WTC11 (cell line): ENCODE measurements around the gene MRC1. TPM values are rescaled to one million over a fixed set of nuclear protein-coding genes. Genes with fewer than 3 reads are reported as not detected.

Experiments used
- ATAC-seq: fragments of 200-7000 bp; cut with Tn5 transposase; 2 replicates; pipeline ENCODE4 v1.10.0; 2021; ENCODE audit warnings: mild to moderate bottlenecking, moderate library complexity
- CTCF ChIA-PET: fragments of 300-600 bp; sonication (Branson Sonifier 250); formaldehyde crosslinking; loops from one replicate; lab custom pipeline; 2021; ENCODE audit warnings: antibody characterized with exemption; lab: Charles Lee
- POLR2A ChIA-PET: fragments of 350-600 bp; sonication (Branson Sonifier 250); formaldehyde crosslinking; loops from one replicate; lab custom pipeline; 2021; ENCODE audit warnings: antibody characterized with exemption; lab: Charles Lee
- DNase-seq: peaks from one replicate; pipeline ENCODE4 v3.0.0; 2021; ENCODE audit warnings: low spot score
- H3K27ac Mint-ChIP-seq: 2 replicates; pipeline ENCODE4 v1.8.0; 2021; ENCODE audit warnings: mixed read lengths
- H3K27me3 Mint-ChIP-seq: 2 replicates; pipeline ENCODE4 v1.8.0; 2021; ENCODE audit warnings: low read depth, mild to moderate bottlenecking, moderate library complexity, mixed read lengths
- H3K36me3 Mint-ChIP-seq: 2 replicates; pipeline ENCODE4 v1.8.0; 2021; ENCODE audit warnings: mixed read lengths
- H3K4me1 Mint-ChIP-seq: 2 replicates; pipeline ENCODE4 v1.8.0; 2022; ENCODE audit warnings: mixed read lengths
- H3K4me3 Mint-ChIP-seq: 2 replicates; pipeline ENCODE4 v1.8.0; 2021; ENCODE audit warnings: mild to moderate bottlenecking, moderate library complexity, mixed read lengths
- H3K9me3 Mint-ChIP-seq: 2 replicates; pipeline ENCODE4 v1.8.0; 2021; ENCODE audit warnings: mixed read lengths
- CREM ChIP-seq: sonication (generic); formaldehyde crosslinking; IDR thresholded peaks from 2 replicates; pipeline ENCODE4 v1.8.1; 2022; ENCODE audit warnings: mild to moderate bottlenecking, missing genetic modification reagents, moderate library complexity
- ELF4 ChIP-seq: sonication (generic); formaldehyde crosslinking; IDR thresholded peaks from 2 replicates; pipeline ENCODE4 v1.8.1; 2022; ENCODE audit warnings: low read depth, mild to moderate bottlenecking, moderate library complexity, missing genetic modification reagents
- MLX ChIP-seq: sonication (generic); formaldehyde crosslinking; IDR thresholded peaks from 2 replicates; pipeline ENCODE4 v1.8.1; 2023; ENCODE audit warnings: mild to moderate bottlenecking, missing genetic modification reagents, moderate library complexity
- MYBL2 ChIP-seq: sonication (generic); formaldehyde crosslinking; IDR thresholded peaks from 2 replicates; pipeline ENCODE4 v1.8.1; 2023; ENCODE audit warnings: mild to moderate bottlenecking, moderate library complexity, missing genetic modification reagents
- NFYB ChIP-seq: sonication (generic); formaldehyde crosslinking; conservative IDR thresholded peaks from 2 replicates; pipeline ENCODE4 v1.8.0; 2022; ENCODE audit warnings: low read depth, missing genetic modification reagents
- NR2C2 ChIP-seq: sonication (generic); formaldehyde crosslinking; IDR thresholded peaks from 2 replicates; pipeline ENCODE4 v1.8.0; 2022; ENCODE audit warnings: mild to moderate bottlenecking, missing genetic modification reagents
- PREB ChIP-seq: sonication (generic); formaldehyde crosslinking; IDR thresholded peaks from 2 replicates; pipeline ENCODE4 v1.8.1; 2022; ENCODE audit warnings: mild to moderate bottlenecking, missing genetic modification reagents, moderate library complexity, borderline replicate concordance
- TCF7 ChIP-seq: sonication (generic); formaldehyde crosslinking; IDR thresholded peaks from 2 replicates; pipeline ENCODE4 v1.8.0; 2022; ENCODE audit warnings: mild to moderate bottlenecking, low read depth, missing genetic modification reagents, moderate library complexity
- TEAD4 ChIP-seq: sonication (generic); formaldehyde crosslinking; IDR thresholded peaks from 2 replicates; pipeline ENCODE4 v1.8.0; 2022; ENCODE audit warnings: mild to moderate bottlenecking, missing genetic modification reagents
- ZNF232 ChIP-seq: sonication (generic); formaldehyde crosslinking; IDR thresholded peaks from 2 replicates; pipeline ENCODE4 v1.8.0; 2022; ENCODE audit warnings: mild to moderate bottlenecking, missing genetic modification reagents
- ZNF416 ChIP-seq: fragments of 250-450 bp; sonication (Bioruptor Pico); IDR thresholded peaks from 2 replicates; pipeline ENCODE4 v1.9.0; 2021; ENCODE audit warnings: mild to moderate bottlenecking, inconsistent platforms
- ZNF425 ChIP-seq: fragments of 250-450 bp; sonication (Bioruptor Pico); conservative IDR thresholded peaks from 2 replicates; pipeline ENCODE4 v1.9.0; 2021; ENCODE audit warnings: mild to moderate bottlenecking
- ZNF671 ChIP-seq: fragments of 250-450 bp; sonication (Bioruptor Pico); IDR thresholded peaks from 2 replicates; pipeline ENCODE4 v1.8.0; 2021; ENCODE audit warnings: mild to moderate bottlenecking
- total RNA-seq: library from RNA; stranded (reverse); gene quantifications from 3 replicates; pipeline ENCODE4 v1.2.3, GENCODE V29; 2021
- TF ChIP-seq, protein P1 (sequence below): sonication (generic); formaldehyde crosslinking; conservative IDR thresholded peaks from 2 replicates; pipeline ENCODE4 v1.8.1; 2023; ENCODE audit warnings: mild to moderate bottlenecking, low read depth, missing genetic modification reagents, moderate library complexity
- TF ChIP-seq, protein P2 (sequence below): sonication (generic); formaldehyde crosslinking; IDR thresholded peaks from 2 replicates; pipeline ENCODE4 v1.8.0; 2023; ENCODE audit warnings: mild to moderate bottlenecking, missing genetic modification reagents
- TF ChIP-seq, protein P3 (sequence below): fragments of 250-450 bp; sonication (Bioruptor Pico); IDR thresholded peaks from 2 replicates; pipeline ENCODE4 v1.9.0; 2021; ENCODE audit warnings: mild to moderate bottlenecking, borderline replicate concordance
- TF ChIP-seq, protein P4 (sequence below): sonication (generic); formaldehyde crosslinking; IDR thresholded peaks from 2 replicates; pipeline ENCODE4 v1.8.1; 2022; ENCODE audit warnings: low read depth, mild to moderate bottlenecking, moderate library complexity, missing genetic modification reagents, borderline replicate concordance
- TF ChIP-seq, protein P5 (sequence below): fragments of 200-600 bp; IDR thresholded peaks from 2 replicates; pipeline ENCODE4 v1.8.0; 2022; ENCODE audit warnings: antibody characterized with exemption

MRC1 gene
- total RNA-seq, 1 experiment from 2014 or later: 0.33 TPM

GRCh38 chr10:17795083-17795482, 14.1 kb upstream of the MRC1 start (continued):
- TF ChIP-seq, protein P1, sequence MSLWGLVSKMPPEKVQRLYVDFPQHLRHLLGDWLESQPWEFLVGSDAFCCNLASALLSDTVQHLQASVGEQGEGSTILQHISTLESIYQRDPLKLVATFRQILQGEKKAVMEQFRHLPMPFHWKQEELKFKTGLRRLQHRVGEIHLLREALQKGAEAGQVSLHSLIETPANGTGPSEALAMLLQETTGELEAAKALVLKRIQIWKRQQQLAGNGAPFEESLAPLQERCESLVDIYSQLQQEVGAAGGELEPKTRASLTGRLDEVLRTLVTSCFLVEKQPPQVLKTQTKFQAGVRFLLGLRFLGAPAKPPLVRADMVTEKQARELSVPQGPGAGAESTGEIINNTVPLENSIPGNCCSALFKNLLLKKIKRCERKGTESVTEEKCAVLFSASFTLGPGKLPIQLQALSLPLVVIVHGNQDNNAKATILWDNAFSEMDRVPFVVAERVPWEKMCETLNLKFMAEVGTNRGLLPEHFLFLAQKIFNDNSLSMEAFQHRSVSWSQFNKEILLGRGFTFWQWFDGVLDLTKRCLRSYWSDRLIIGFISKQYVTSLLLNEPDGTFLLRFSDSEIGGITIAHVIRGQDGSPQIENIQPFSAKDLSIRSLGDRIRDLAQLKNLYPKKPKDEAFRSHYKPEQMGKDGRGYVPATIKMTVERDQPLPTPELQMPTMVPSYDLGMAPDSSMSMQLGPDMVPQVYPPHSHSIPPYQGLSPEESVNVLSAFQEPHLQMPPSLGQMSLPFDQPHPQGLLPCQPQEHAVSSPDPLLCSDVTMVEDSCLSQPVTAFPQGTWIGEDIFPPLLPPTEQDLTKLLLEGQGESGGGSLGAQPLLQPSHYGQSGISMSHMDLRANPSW: no peak
- TF ChIP-seq MLX (CRISPR knock-in tag): no peak
- TF ChIP-seq, protein P2, sequence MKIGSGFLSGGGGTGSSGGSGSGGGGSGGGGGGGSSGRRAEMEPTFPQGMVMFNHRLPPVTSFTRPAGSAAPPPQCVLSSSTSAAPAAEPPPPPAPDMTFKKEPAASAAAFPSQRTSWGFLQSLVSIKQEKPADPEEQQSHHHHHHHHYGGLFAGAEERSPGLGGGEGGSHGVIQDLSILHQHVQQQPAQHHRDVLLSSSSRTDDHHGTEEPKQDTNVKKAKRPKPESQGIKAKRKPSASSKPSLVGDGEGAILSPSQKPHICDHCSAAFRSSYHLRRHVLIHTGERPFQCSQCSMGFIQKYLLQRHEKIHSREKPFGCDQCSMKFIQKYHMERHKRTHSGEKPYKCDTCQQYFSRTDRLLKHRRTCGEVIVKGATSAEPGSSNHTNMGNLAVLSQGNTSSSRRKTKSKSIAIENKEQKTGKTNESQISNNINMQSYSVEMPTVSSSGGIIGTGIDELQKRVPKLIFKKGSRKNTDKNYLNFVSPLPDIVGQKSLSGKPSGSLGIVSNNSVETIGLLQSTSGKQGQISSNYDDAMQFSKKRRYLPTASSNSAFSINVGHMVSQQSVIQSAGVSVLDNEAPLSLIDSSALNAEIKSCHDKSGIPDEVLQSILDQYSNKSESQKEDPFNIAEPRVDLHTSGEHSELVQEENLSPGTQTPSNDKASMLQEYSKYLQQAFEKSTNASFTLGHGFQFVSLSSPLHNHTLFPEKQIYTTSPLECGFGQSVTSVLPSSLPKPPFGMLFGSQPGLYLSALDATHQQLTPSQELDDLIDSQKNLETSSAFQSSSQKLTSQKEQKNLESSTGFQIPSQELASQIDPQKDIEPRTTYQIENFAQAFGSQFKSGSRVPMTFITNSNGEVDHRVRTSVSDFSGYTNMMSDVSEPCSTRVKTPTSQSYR (CRISPR knock-in tag): no peak
- TF ChIP-seq, protein P3, sequence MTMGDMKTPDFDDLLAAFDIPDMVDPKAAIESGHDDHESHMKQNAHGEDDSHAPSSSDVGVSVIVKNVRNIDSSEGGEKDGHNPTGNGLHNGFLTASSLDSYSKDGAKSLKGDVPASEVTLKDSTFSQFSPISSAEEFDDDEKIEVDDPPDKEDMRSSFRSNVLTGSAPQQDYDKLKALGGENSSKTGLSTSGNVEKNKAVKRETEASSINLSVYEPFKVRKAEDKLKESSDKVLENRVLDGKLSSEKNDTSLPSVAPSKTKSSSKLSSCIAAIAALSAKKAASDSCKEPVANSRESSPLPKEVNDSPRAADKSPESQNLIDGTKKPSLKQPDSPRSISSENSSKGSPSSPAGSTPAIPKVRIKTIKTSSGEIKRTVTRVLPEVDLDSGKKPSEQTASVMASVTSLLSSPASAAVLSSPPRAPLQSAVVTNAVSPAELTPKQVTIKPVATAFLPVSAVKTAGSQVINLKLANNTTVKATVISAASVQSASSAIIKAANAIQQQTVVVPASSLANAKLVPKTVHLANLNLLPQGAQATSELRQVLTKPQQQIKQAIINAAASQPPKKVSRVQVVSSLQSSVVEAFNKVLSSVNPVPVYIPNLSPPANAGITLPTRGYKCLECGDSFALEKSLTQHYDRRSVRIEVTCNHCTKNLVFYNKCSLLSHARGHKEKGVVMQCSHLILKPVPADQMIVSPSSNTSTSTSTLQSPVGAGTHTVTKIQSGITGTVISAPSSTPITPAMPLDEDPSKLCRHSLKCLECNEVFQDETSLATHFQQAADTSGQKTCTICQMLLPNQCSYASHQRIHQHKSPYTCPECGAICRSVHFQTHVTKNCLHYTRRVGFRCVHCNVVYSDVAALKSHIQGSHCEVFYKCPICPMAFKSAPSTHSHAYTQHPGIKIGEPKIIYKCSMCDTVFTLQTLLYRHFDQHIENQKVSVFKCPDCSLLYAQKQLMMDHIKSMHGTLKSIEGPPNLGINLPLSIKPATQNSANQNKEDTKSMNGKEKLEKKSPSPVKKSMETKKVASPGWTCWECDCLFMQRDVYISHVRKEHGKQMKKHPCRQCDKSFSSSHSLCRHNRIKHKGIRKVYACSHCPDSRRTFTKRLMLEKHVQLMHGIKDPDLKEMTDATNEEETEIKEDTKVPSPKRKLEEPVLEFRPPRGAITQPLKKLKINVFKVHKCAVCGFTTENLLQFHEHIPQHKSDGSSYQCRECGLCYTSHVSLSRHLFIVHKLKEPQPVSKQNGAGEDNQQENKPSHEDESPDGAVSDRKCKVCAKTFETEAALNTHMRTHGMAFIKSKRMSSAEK (CRISPR knock-in tag): no peak
- TF ChIP-seq TEAD4: no peak
- TF ChIP-seq NFYB: no peak

DNA sequence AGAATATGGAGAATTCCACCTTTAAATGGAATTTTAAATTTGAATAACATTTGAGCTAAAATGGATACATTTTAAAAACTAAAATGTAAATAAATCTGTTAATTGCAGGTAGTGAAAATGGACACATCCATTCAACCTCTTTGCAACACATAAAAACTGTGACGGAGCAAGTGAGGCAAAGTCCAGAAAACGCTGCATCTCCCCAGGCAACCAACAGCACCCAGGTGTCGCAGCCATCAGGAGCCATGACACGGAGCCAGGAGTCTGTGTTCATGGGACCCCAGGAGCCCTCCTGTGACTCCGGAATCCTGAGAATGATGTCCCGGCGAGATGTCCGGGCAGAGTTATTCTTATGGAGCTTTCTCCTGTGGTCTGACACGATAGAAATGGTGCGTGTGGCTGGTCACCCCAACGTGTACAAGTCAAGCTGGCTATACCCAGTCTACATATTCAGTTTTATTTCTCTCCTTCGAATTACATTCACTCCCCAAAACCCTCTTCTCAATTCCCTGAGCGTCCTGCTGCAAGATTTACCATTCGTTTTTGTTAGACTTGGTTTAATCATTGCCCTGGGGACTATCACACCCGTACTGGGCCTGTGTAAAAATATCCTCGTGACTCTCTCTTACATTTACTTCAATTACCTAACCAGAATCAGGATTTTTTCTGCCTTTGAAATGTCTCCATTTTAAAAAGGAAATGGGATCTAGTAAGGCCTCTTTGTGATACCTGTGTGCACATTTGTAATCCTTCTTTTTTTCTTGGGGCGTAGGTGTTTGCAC, 13.1 kb upstream of the MRC1 start:
- ChIA-PET POLR2A (no interaction called here), CTCF (no interaction called here)
- peaks cover 15% of the 10 kb centered on the region for H3K9me3 Mint-ChIP-seq
- no peak overlapping the region for H3K4me3 Mint-ChIP-seq
- ATAC-seq (no peak), DNase-seq (no peak)
- peaks cover 9% of the 10 kb centered on the region for H3K36me3 Mint-ChIP-seq
- no peak overlapping the region for H3K27ac Mint-ChIP-seq
- H3K4me1 Mint-ChIP-seq: no peaks in the 10 kb centered on the region
- H3K27me3 Mint-ChIP-seq: no peaks in the 10 kb centered on the region
- TF ChIP-seq MYBL2 (CRISPR knock-in tag) (no peak), CREM (CRISPR knock-in tag) (no peak), ZNF425 (CRISPR knock-in tag) (no peak), ELF4 (CRISPR knock-in tag) (no peak), ZNF671 (CRISPR knock-in tag) (no peak), ZNF416 (CRISPR knock-in tag) (no peak), TCF7 (CRISPR knock-in tag) (no peak), NR2C2 (no peak), PREB (no peak), ZNF232 (CRISPR knock-in tag) (no peak)
- TF ChIP-seq, protein P4, sequence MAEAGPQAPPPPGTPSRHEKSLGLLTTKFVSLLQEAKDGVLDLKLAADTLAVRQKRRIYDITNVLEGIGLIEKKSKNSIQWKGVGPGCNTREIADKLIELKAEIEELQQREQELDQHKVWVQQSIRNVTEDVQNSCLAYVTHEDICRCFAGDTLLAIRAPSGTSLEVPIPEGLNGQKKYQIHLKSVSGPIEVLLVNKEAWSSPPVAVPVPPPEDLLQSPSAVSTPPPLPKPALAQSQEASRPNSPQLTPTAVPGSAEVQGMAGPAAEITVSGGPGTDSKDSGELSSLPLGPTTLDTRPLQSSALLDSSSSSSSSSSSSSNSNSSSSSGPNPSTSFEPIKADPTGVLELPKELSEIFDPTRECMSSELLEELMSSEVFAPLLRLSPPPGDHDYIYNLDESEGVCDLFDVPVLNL: no peak
- TF ChIP-seq, protein P5, sequence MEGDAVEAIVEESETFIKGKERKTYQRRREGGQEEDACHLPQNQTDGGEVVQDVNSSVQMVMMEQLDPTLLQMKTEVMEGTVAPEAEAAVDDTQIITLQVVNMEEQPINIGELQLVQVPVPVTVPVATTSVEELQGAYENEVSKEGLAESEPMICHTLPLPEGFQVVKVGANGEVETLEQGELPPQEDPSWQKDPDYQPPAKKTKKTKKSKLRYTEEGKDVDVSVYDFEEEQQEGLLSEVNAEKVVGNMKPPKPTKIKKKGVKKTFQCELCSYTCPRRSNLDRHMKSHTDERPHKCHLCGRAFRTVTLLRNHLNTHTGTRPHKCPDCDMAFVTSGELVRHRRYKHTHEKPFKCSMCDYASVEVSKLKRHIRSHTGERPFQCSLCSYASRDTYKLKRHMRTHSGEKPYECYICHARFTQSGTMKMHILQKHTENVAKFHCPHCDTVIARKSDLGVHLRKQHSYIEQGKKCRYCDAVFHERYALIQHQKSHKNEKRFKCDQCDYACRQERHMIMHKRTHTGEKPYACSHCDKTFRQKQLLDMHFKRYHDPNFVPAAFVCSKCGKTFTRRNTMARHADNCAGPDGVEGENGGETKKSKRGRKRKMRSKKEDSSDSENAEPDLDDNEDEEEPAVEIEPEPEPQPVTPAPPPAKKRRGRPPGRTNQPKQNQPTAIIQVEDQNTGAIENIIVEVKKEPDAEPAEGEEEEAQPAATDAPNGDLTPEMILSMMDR: no peak
